WTC11 (cell line): Measurements from ENCODE around the gene TNPO1.

ENCODE experiments used
- FOXP1 ChIP-seq: sonication (generic); formaldehyde crosslinking; IDR thresholded peaks from 2 replicates; pipeline ENCODE4 v1.8.0; 2022; ENCODE audit warnings: missing genetic modification reagents, mild to moderate bottlenecking, moderate library complexity, borderline replicate concordance
- NR3C1 ChIP-seq: sonication (generic); formaldehyde crosslinking; conservative IDR thresholded peaks from 2 replicates; pipeline ENCODE4 v1.8.1; 2023; ENCODE audit warnings: low read depth, mild to moderate bottlenecking, missing genetic modification reagents
- ZBTB21 ChIP-seq: sonication (generic); formaldehyde crosslinking; IDR thresholded peaks from 2 replicates; pipeline ENCODE4 v1.8.1; 2023; ENCODE audit warnings: mild to moderate bottlenecking, missing genetic modification reagents, borderline replicate concordance
- ZNF121 ChIP-seq: sonication (generic); formaldehyde crosslinking; IDR thresholded peaks from 2 replicates; pipeline ENCODE4 v1.8.0; 2023; ENCODE audit warnings: missing genetic modification reagents
- TF ChIP-seq, protein P1 (sequence below): fragments of 200-600 bp; IDR thresholded peaks from 2 replicates; pipeline ENCODE4 v1.8.0; 2022; ENCODE audit warnings: antibody characterized with exemption
- TF ChIP-seq, protein P2 (sequence below): sonication (generic); formaldehyde crosslinking; IDR thresholded peaks from 2 replicates; pipeline ENCODE4 v1.8.1; 2023; ENCODE audit warnings: mild to moderate bottlenecking, missing genetic modification reagents
- TF ChIP-seq, protein P3 (sequence below): sonication (generic); formaldehyde crosslinking; IDR thresholded peaks from 2 replicates; pipeline ENCODE4 v1.8.1; 2022; ENCODE audit warnings: low read depth, missing genetic modification reagents, borderline replicate concordance
- TF ChIP-seq, protein P4 (sequence below): sonication (generic); formaldehyde crosslinking; IDR thresholded peaks from 2 replicates; pipeline ENCODE4 v1.8.0; 2022; ENCODE audit warnings: mild to moderate bottlenecking, missing genetic modification reagents
- TF ChIP-seq, protein P5 (sequence below): sonication (generic); formaldehyde crosslinking; IDR thresholded peaks from 2 replicates; pipeline ENCODE4 v1.8.0; 2023; ENCODE audit warnings: missing genetic modification reagents, mild to moderate bottlenecking, borderline replicate concordance
- TF ChIP-seq, protein P6 (sequence below): sonication (generic); formaldehyde crosslinking; IDR thresholded peaks from 2 replicates; pipeline ENCODE4 v1.8.0; 2022; ENCODE audit warnings: mild to moderate bottlenecking, missing genetic modification reagents

DNA sequence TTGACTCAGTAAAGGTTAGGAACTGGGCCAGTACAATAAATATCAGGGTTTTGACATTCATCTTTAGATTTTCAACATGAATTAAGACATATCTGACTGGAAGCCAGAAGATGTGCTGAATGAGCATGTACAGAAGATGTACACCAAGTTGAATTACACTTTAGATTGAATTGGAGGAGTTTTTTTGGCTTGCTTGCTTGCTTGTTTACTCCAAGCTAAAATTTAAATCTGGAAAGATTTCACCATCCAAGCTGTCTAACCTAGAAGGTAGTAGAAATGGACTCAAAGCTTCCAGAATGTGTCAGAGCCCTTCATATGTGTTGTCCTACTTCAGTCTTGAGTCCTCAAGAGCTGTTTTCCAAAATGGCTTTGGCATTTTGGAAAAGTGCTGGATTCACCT lies 90.3 kb downstream of the TNPO1 start:
- TF ChIP-seq, protein P1, sequence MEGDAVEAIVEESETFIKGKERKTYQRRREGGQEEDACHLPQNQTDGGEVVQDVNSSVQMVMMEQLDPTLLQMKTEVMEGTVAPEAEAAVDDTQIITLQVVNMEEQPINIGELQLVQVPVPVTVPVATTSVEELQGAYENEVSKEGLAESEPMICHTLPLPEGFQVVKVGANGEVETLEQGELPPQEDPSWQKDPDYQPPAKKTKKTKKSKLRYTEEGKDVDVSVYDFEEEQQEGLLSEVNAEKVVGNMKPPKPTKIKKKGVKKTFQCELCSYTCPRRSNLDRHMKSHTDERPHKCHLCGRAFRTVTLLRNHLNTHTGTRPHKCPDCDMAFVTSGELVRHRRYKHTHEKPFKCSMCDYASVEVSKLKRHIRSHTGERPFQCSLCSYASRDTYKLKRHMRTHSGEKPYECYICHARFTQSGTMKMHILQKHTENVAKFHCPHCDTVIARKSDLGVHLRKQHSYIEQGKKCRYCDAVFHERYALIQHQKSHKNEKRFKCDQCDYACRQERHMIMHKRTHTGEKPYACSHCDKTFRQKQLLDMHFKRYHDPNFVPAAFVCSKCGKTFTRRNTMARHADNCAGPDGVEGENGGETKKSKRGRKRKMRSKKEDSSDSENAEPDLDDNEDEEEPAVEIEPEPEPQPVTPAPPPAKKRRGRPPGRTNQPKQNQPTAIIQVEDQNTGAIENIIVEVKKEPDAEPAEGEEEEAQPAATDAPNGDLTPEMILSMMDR: no peak
- TF ChIP-seq, protein P2, sequence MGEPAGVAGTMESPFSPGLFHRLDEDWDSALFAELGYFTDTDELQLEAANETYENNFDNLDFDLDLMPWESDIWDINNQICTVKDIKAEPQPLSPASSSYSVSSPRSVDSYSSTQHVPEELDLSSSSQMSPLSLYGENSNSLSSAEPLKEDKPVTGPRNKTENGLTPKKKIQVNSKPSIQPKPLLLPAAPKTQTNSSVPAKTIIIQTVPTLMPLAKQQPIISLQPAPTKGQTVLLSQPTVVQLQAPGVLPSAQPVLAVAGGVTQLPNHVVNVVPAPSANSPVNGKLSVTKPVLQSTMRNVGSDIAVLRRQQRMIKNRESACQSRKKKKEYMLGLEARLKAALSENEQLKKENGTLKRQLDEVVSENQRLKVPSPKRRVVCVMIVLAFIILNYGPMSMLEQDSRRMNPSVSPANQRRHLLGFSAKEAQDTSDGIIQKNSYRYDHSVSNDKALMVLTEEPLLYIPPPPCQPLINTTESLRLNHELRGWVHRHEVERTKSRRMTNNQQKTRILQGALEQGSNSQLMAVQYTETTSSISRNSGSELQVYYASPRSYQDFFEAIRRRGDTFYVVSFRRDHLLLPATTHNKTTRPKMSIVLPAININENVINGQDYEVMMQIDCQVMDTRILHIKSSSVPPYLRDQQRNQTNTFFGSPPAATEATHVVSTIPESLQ (CRISPR knock-in tag): no peak
- TF ChIP-seq, protein P3, sequence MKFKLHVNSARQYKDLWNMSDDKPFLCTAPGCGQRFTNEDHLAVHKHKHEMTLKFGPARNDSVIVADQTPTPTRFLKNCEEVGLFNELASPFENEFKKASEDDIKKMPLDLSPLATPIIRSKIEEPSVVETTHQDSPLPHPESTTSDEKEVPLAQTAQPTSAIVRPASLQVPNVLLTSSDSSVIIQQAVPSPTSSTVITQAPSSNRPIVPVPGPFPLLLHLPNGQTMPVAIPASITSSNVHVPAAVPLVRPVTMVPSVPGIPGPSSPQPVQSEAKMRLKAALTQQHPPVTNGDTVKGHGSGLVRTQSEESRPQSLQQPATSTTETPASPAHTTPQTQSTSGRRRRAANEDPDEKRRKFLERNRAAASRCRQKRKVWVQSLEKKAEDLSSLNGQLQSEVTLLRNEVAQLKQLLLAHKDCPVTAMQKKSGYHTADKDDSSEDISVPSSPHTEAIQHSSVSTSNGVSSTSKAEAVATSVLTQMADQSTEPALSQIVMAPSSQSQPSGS (CRISPR knock-in tag): no peak
- TF ChIP-seq ZNF121 (no peak), FOXP1 (CRISPR knock-in tag) (no peak), ZBTB21 (CRISPR knock-in tag) (no peak), NR3C1 (CRISPR knock-in tag) (no peak)
- TF ChIP-seq, protein P4, sequence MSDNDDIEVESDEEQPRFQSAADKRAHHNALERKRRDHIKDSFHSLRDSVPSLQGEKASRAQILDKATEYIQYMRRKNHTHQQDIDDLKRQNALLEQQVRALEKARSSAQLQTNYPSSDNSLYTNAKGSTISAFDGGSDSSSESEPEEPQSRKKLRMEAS (CRISPR knock-in tag): no peak
- TF ChIP-seq, protein P5, sequence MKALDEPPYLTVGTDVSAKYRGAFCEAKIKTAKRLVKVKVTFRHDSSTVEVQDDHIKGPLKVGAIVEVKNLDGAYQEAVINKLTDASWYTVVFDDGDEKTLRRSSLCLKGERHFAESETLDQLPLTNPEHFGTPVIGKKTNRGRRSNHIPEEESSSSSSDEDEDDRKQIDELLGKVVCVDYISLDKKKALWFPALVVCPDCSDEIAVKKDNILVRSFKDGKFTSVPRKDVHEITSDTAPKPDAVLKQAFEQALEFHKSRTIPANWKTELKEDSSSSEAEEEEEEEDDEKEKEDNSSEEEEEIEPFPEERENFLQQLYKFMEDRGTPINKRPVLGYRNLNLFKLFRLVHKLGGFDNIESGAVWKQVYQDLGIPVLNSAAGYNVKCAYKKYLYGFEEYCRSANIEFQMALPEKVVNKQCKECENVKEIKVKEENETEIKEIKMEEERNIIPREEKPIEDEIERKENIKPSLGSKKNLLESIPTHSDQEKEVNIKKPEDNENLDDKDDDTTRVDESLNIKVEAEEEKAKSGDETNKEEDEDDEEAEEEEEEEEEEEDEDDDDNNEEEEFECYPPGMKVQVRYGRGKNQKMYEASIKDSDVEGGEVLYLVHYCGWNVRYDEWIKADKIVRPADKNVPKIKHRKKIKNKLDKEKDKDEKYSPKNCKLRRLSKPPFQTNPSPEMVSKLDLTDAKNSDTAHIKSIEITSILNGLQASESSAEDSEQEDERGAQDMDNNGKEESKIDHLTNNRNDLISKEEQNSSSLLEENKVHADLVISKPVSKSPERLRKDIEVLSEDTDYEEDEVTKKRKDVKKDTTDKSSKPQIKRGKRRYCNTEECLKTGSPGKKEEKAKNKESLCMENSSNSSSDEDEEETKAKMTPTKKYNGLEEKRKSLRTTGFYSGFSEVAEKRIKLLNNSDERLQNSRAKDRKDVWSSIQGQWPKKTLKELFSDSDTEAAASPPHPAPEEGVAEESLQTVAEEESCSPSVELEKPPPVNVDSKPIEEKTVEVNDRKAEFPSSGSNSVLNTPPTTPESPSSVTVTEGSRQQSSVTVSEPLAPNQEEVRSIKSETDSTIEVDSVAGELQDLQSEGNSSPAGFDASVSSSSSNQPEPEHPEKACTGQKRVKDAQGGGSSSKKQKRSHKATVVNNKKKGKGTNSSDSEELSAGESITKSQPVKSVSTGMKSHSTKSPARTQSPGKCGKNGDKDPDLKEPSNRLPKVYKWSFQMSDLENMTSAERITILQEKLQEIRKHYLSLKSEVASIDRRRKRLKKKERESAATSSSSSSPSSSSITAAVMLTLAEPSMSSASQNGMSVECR (CRISPR knock-in tag): no peak
- TF ChIP-seq, protein P6, sequence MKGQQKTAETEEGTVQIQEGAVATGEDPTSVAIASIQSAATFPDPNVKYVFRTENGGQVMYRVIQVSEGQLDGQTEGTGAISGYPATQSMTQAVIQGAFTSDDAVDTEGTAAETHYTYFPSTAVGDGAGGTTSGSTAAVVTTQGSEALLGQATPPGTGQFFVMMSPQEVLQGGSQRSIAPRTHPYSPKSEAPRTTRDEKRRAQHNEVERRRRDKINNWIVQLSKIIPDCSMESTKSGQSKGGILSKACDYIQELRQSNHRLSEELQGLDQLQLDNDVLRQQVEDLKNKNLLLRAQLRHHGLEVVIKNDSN: no peak
